HepG2 (cell line): ENCODE data around the gene PSD. TPM values are rescaled to one million over a fixed set of nuclear protein-coding genes. Genes with fewer than 3 reads are reported as not detected.

ENCODE experiments used
- GPBP1L1 ChIP-seq: sonication (generic); formaldehyde crosslinking; IDR thresholded peaks from 2 replicates; pipeline ENCODE4 v1.5.0; 2020; ENCODE audit warnings: mild to moderate bottlenecking, missing genetic modification reagents
- MED1 ChIP-seq: sonication (generic); formaldehyde crosslinking; IDR thresholded peaks from 2 replicates; pipeline ENCODE4 v1.4.0; 2020; ENCODE audit warnings: missing genetic modification reagents
- NCOA5 ChIP-seq: sonication (generic); formaldehyde crosslinking; IDR thresholded peaks from 2 replicates; pipeline ENCODE4 v1.4.0; 2020; ENCODE audit warnings: missing genetic modification reagents
- NCOR1 ChIP-seq: fragments of 200-600 bp; sonication (generic); IDR thresholded peaks from 2 replicates; pipeline ENCODE4 v1.7.0; 2017; ENCODE audit warnings: antibody characterized with exemption, low read length, borderline replicate concordance
- NFYC ChIP-seq: IDR thresholded peaks from 2 replicates; pipeline ENCODE4 v1.6.1; 2016; ENCODE audit warnings: missing genetic modification reagents, missing compliant biosample characterization
- NR2F2 ChIP-seq: IDR thresholded peaks from 2 replicates; pipeline ENCODE4 v1.6.1; 2012; ENCODE audit warnings: low read depth, inconsistent platforms, borderline replicate concordance
- PCBP2 ChIP-seq: fragments of 200-400 bp; formaldehyde crosslinking; optimal IDR thresholded peaks from 2 replicates; pipeline ENCODE3; 2018; ENCODE audit warnings: low read length, low read depth; ENCODE audit not compliant: poor library complexity, severe bottlenecking
- PRDM10 ChIP-seq: sonication (generic); formaldehyde crosslinking; IDR thresholded peaks from 2 replicates; pipeline ENCODE4 v1.4.0; 2020; ENCODE audit warnings: low read depth, missing genetic modification reagents
- PTBP1 ChIP-seq: fragments of 200-400 bp; formaldehyde crosslinking; IDR thresholded peaks from 2 replicates; pipeline ENCODE4 v1.6.1; 2018; ENCODE audit warnings: low read length, low read depth; ENCODE audit not compliant: poor library complexity, severe bottlenecking
- ZNF510 ChIP-seq: sonication (generic); formaldehyde crosslinking; IDR thresholded peaks from 2 replicates; pipeline ENCODE4 v1.4.0; 2020; ENCODE audit warnings: low read depth, mild to moderate bottlenecking, missing genetic modification reagents
- ZNF678 ChIP-seq: sonication (generic); formaldehyde crosslinking; IDR thresholded peaks from 2 replicates; pipeline ENCODE4 v1.4.0; 2020; ENCODE audit warnings: mild to moderate bottlenecking, missing genetic modification reagents
- ZSCAN21 ChIP-seq: sonication (generic); formaldehyde crosslinking; IDR thresholded peaks from 2 replicates; pipeline ENCODE4 v1.8.0; 2022; ENCODE audit warnings: mild to moderate bottlenecking, missing genetic modification reagents, moderate library complexity, borderline replicate concordance
- polyA plus RNA-seq, 8 experiments: library from polyadenylated mRNA; depleted of rRNA in 3 of 8; stranded (reverse) in 7 of 8; unstranded in 1 of 8; fragments of >200 nt; fragmentation: Illumina TruSeq in 4 of 8; extraction: Trizol in 4 of 8; gene quantifications; 2 replicates each; pipeline versions ENCODE4 v1.2.1 to v1.2.3, GENCODE V29; 2011 to 2016; ENCODE audit warnings: low read depth in 4 of 8, missing spikeins in 1 of 8, mixed read lengths in 1 of 8; ENCODE audit not compliant: insufficient read depth in 1 of 8
- total RNA-seq, 5 experiments: library from RNA; depleted of rRNA; stranded (reverse); fragments of >200 nt; fragmentation: Illumina TruSeq; extraction: Trizol; gene quantifications; 2 replicates each; pipeline ENCODE4 v1.2.3, GENCODE V29; 2016; ENCODE audit warnings: low read depth in 1 of 5
- TF ChIP-seq, protein P1 (sequence below): sonication (generic); formaldehyde crosslinking; IDR thresholded peaks from 2 replicates; pipeline ENCODE4 v1.4.0; 2020; ENCODE audit warnings: mild to moderate bottlenecking, missing genetic modification reagents

The PSD gene
- total and polyA plus RNA-seq, 2 of the 13 experiments (the other 11 are each of a cell fraction or from before 2014, with no cell fraction given): 0.35 to 0.58 TPM

DNA sequence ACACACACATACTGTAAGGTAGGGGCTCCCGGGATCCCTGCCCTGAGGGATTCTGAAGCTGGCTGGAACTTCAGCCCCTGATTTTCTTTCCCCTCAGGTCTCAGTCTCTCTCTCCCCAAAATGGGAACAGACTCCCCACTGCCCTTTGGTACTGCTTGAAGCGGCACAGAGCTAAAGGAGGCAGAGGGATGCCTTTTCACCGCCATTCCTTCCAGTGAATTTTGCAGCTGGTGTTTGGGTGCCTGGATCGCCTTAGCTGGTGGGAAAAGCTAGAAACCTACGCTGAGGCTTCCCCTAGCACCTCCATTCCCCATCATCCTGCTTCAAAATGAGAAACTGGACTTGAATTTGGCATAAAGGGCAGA is 16.5 kb upstream of the PSD start (continued):
- TF ChIP-seq, protein P1, sequence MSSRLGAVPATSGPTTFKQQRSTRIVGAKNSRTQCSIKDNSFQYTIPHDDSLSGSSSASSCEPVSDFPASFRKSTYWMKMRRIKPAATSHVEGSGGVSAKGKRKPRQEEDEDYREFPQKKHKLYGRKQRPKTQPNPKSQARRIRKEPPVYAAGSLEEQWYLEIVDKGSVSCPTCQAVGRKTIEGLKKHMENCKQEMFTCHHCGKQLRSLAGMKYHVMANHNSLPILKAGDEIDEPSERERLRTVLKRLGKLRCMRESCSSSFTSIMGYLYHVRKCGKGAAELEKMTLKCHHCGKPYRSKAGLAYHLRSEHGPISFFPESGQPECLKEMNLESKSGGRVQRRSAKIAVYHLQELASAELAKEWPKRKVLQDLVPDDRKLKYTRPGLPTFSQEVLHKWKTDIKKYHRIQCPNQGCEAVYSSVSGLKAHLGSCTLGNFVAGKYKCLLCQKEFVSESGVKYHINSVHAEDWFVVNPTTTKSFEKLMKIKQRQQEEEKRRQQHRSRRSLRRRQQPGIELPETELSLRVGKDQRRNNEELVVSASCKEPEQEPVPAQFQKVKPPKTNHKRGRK (CRISPR knock-in tag): no peak
- no peak for TF ChIP-seq NCOA5 (CRISPR knock-in tag)
- TF ChIP-seq NCOR1: no peak
- no peak for TF ChIP-seq PRDM10 (CRISPR knock-in tag)
- TF ChIP-seq GPBP1L1 (CRISPR knock-in tag): no peak
- TF ChIP-seq MED1: no peak
- no peak for TF ChIP-seq NFYC
- TF ChIP-seq ZNF678: no peak
- no peak for TF ChIP-seq PCBP2
- TF ChIP-seq NR2F2: peak; percentile 11; the same call in 1 of the 2 replicates
- TF ChIP-seq PTBP1: no peak
- no peak for TF ChIP-seq ZNF510 (CRISPR knock-in tag)
- TF ChIP-seq ZSCAN21 (CRISPR knock-in tag): no peak
